HFF-Myc (cell line): Measurements from ENCODE around the gene STIMATE.

Experiments used
- DNase-seq: peaks from one replicate; pipeline ENCODE4 v3.0.0-alpha.2; 2011; ENCODE audit warnings: low read depth; ENCODE audit errors: extremely low read depth
- H3K4me3 ChIP-seq: replicated peaks from 2 replicates; pipeline ENCODE4 v1.5.1; 2011; ENCODE audit warnings: low read depth, mild to moderate bottlenecking, control low read depth, low read length
- TF ChIP-seq, protein P1 (sequence below): IDR thresholded peaks from 2 replicates; pipeline ENCODE4 v1.5.1; 2012; ENCODE audit warnings: mild to moderate bottlenecking, low read depth, low read length, control low read depth; ENCODE audit errors: missing control alignments

The STIMATE gene

DNA sequence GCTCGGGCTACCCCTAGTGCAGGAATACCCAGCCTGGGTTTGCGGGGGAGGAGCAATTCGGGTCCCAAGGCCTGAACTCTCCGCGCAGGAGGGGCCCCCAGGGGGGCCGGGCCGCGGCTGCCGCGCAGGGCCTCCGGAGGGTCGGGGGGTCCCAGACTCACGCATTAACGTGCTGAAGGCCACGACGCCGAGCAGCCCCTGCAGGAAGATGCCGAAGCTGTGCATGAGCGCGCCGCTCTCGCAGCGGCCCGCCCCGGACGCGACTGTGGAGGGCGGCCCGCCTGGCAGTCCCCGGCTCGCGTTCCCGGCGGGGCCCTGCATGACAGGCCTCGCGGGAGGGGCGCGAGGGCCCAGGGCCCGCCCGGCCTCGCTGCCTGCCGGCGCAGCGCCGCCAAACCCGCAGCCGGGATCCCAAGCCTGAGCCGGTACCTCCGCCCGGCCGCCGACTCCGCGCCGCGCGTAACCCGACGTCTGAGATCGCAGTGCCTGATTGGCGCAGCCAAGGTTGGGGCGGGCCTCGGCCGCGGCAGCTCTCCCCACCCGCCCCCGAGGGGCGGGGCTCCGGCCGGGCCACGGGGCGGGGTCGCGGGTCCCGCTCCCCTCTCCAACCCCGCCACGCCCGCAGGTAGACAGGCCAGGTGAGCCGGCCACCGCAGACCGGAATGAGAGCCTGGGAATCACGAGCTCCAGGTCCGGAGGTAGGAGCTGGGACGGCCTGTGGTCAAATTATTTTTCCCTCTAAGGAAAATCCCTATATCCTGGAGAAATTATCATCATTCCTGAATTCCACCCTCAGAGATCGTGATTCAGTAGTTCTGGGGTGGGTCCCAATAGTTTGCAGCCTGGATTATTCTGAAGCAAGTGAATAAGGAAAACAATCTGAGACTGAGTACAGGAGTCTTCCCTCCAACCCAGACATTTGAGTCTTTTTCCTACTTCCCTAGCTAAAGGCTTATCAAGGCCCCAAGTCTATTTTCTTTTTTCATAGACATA, at the start of gene STIMATE:
Gene STIMATE (minus strand): TSS at position 419 of the 993 bp plus-strand sequence. CDS start 98 bp downstream, at position 321.
- TF ChIP-seq, protein P1, sequence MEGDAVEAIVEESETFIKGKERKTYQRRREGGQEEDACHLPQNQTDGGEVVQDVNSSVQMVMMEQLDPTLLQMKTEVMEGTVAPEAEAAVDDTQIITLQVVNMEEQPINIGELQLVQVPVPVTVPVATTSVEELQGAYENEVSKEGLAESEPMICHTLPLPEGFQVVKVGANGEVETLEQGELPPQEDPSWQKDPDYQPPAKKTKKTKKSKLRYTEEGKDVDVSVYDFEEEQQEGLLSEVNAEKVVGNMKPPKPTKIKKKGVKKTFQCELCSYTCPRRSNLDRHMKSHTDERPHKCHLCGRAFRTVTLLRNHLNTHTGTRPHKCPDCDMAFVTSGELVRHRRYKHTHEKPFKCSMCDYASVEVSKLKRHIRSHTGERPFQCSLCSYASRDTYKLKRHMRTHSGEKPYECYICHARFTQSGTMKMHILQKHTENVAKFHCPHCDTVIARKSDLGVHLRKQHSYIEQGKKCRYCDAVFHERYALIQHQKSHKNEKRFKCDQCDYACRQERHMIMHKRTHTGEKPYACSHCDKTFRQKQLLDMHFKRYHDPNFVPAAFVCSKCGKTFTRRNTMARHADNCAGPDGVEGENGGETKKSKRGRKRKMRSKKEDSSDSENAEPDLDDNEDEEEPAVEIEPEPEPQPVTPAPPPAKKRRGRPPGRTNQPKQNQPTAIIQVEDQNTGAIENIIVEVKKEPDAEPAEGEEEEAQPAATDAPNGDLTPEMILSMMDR: no peak
- DNase-seq: no peak
- H3K4me3 ChIP-seq: peak within 1 kb of the TSS; percentile 77

DNA sequence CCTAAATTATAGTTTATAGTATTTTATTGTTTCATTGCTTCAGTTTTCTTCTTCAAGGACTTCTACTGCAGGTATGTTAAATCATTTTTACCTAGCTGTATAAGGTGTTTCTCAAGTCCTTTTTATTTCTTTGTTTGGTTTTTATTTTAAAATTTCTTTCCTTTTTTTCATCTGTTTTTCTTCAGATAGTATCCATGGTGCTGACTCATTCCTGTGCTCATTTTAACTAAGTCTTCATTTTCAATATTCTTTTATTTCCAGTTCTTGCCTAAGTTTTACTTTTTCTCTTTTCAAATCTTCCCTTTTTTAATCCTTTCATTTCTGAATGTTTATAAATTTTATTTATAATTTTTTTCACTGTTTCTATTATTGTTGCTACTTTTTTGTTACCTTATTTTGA, 42.3 kb upstream of the STIMATE start:
- no peak overlapping the region for H3K4me3 ChIP-seq
- TF ChIP-seq, protein P1: no peak
- DNase-seq: no peak

DNA sequence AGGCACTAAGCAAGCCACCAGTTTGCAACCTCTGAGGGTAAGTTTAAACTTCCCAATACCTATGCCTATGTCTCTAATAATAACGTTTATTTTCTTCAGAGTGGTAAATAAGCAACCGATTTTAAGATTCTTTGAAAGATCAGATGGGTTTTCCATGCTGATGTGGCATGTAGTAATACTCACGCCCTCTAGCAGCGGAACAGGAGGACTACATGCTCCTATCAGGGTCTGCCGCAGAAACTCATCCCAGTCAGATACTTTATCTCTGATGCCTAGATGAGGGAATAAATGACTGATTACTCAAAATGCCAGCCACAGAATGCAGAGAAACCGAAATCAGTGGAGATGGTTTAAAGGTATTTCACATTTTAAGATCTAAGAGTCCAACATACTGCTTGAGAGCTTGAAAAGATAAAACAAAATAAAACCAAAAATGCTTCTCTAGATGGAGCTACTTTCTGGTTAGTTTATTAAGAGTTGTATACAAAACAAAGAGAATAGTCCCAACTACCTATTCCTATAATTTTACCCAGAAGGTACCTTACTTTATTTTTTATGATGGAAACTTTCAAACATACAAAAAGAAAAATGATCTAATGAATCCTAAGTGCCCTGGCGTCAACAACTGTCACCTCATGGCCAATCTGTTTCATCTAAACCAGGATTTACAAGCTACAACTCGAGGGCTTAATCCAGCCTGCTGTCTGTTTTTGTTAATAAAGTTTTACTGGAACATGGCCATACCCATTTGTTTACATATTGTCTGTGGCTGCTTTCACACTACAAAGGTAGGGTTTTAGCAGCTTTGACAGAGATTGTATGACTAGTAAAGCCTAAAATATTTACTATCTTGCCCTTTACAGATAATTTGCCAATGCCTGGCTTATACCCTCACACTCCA, 37.5 kb upstream of the STIMATE start:
- TF ChIP-seq, protein P1: peak; percentile 82

DNA sequence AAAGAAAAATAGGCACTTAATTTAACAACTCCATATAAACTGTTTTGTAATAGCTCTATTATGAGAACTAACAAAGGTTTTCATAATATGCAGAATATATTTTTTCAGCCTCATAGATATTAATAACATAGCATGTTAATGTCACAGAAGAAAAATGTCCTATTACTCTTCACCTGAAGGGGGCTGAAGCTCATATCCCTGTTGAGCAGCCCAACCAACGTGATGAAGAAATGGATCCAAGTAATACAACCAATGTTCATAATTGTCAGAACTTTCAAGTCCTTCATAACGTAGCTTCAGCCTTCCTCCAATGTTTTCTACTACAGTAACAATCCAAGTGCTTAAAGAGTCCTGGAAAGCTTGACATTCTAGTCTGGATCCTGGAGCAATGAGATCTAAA, 34.5 kb upstream of the STIMATE start:
- TF ChIP-seq, protein P1: no peak
- DNase-seq: no peak

More for the DNA sequence above, 37.5 kb upstream of the STIMATE start:
- no peak overlapping the region for H3K4me3 ChIP-seq
- peak; percentile 26 for DNase-seq

DNA sequence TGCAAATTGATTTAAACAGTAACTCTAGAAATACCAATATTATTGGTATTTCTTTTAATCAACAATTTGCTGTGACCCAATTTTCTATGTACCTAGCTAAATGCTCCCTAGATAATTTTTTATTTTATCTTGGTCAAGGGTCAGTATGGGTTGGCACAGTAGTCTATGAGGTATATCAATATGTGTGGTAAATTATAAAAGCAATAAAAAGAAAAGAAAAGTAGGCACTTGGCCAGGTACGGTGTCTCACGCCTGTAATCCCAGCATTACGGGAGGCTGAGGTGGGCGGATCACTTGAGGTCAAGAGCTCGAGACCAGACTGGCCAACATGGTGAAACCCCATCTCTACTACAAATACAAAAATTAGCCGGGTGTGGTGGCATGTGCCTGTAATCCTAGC, 34.0 kb upstream of the STIMATE start:
- no peak overlapping the region for H3K4me3 ChIP-seq
- DNase-seq: no peak
- TF ChIP-seq, protein P1: no peak

More for the DNA sequence above, 34.5 kb upstream of the STIMATE start:
- H3K4me3 ChIP-seq: no peak overlapping the region

DNA sequence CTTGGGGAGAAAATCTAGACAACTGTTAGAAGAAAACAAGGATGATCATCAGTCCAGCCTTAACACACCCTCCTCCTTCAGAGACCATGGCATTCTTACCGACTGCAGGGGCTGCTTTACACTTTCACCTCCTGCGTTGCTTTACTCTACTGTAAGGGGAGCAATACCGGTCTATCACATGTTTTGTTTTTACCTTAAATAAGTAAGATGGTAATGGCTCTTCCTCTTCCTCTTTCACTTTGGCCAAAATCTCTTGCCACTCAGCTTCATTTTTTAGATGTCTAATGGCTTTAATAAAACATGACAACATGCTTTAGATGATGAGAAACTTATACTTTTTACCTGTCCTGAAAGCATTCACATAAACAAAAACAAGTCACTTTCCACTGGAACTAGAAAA, 33.4 kb upstream of the STIMATE start:
- TF ChIP-seq, protein P1: no peak
- H3K4me3 ChIP-seq: no peak overlapping the region
- no peak for DNase-seq
